ENCODE data around the gene RAD51C. TPM values are rescaled to one million over a fixed set of nuclear protein-coding genes. Genes with fewer than 3 reads are reported as not detected.
A peak's percentile ranks its signal among the peaks of the same experiment; 100 is the strongest.
"Not testable (repeated sequence)": the region's sequence is repeated elsewhere in the genome, so short reads cannot be mapped to it uniquely, and the experiment has no call there.

RAD51C gene
- total RNA-seq, 1 donor, result 35.2 TPM

GRCh38 chr17:58686980-58687379 lies 5.4 kb upstream of the RAD51C start:
- no peak for TF ChIP-seq CTCF (IDR thresholded peaks at IDR 0.05; ENCODE audit: insufficient read depth, low read length)
- DNase-seq (ENCODE audit: low read depth), result no peak
- no peak overlapping the region for H3K4me3 ChIP-seq (ENCODE audit: low read depth, low read length)

- no peak for TF ChIP-seq CTCF (IDR thresholded peaks at IDR 0.05; ENCODE audit: insufficient read depth, low read length)
- DNase-seq (ENCODE audit: low read depth), result no peak
- H3K4me3 ChIP-seq (ENCODE audit: low read depth, low read length), result no peak overlapping the region
Measured at GRCh38 chr17:58688521-58688920, 3.9 kb upstream of the RAD51C start.

- H3K4me3 ChIP-seq (ENCODE audit: low read depth, low read length); DNase-seq (ENCODE audit: low read depth): not testable (repeated sequence)
Measured at GRCh38 chr17:58690033-58690432, 2.4 kb upstream of the RAD51C start.

- H3K4me3 ChIP-seq (ENCODE audit: low read depth, low read length), result peak within 1 kb of the TSS; percentile 87
- DNase-seq (ENCODE audit: low read depth), result no peak
- no peak for TF ChIP-seq CTCF (IDR thresholded peaks at IDR 0.05; ENCODE audit: insufficient read depth, low read length)
Measured at GRCh38 chr17:58691701-58692238, 632 bp upstream of the RAD51C start, which contains the start of gene TEX14. Gene TEX14, minus strand, starts transcription at chr17:58692045. Its CDS starts 40,044 bp downstream, at chr17:58652001.

GRCh38 chr17:58693208-58693607 lies 806 bp downstream of the RAD51C start:
- DNase-seq (ENCODE audit: low read depth), result peak; percentile 32
- TF ChIP-seq CTCF (IDR thresholded peaks at IDR 0.05; ENCODE audit: insufficient read depth, low read length), result no peak
- peak overlapping the region; percentile 87 for H3K4me3 ChIP-seq (ENCODE audit: low read depth, low read length)

GRCh38 chr17:58693751-58694150 lies 1.3 kb downstream of the RAD51C start:
- peak; percentile 9 for DNase-seq (ENCODE audit: low read depth)
- no peak for TF ChIP-seq CTCF (IDR thresholded peaks at IDR 0.05; ENCODE audit: insufficient read depth, low read length)
- no peak overlapping the region for H3K4me3 ChIP-seq (ENCODE audit: low read depth, low read length)

- no peak overlapping the region for H3K4me3 ChIP-seq (ENCODE audit: low read depth, low read length)
- DNase-seq (ENCODE audit: low read depth), result no peak
- no peak for TF ChIP-seq CTCF (IDR thresholded peaks at IDR 0.05; ENCODE audit: insufficient read depth, low read length)
Measured at GRCh38 chr17:58694302-58694701, 1.9 kb downstream of the RAD51C start.

All from fibroblast of the aortic adventitia (primary cell).